Stomach (tissue), 9 donors: ENCODE data around the gene PRKAA1. TPM values are rescaled to one million over a fixed set of nuclear protein-coding genes. Genes with fewer than 3 reads are reported as not detected.

Experiments
- DNase-seq, 2 donors: peaks; one replicate each; pipeline versions ENCODE4 v3.0.0 to v3.0.0-alpha.2; 2013 to 2019
- H3K27ac ChIP-seq, 5 donors: fragments of 200-600 bp in 4 of 5; sonication (generic) in 4 of 5; one replicate each; pipeline ENCODE4 v1.5.1; 2013 to 2019; ENCODE audit warnings: mild to moderate bottlenecking in 1 of 5, moderate library complexity in 1 of 5
- H3K27me3 ChIP-seq, 3 donors: fragments of 200-600 bp; sonication (generic); one replicate each; pipeline ENCODE4 v1.5.1; 2017 to 2019; ENCODE audit warnings: mixed run types in 1 of 3
- H3K36me3 ChIP-seq, 4 donors: fragments of 200-600 bp; sonication (generic); 1 replicate in 3 of 4; 2 replicates in 1 of 4; pipeline ENCODE4 v1.5.1; 2016 to 2019
- H3K4me1 ChIP-seq, 4 donors: fragments of 200-600 bp; sonication (generic); one replicate each; pipeline ENCODE4 v1.5.1; 2016 to 2019
- H3K4me3 ChIP-seq, 4 donors: fragments of 200-600 bp; sonication (generic) in 3 of 4; one replicate each; pipeline ENCODE4 v1.5.1; 2016 to 2019; ENCODE audit warnings: mild to moderate bottlenecking in 1 of 4
- H3K9me3 ChIP-seq, 4 donors: fragments of 200-600 bp; sonication (generic); one replicate each; pipeline ENCODE4 v1.5.1; 2016 to 2019
- CTCF ChIP-seq, 7 experiments: fragments of 450-650 bp in 4 of 7; fragments of 200-600 bp in 3 of 7; sonication (generic) in 3 of 7; IDR thresholded peaks; one replicate each; pipeline ENCODE4 v1.5.1; 2016 to 2019; ENCODE audit warnings: antibody characterized with exemption in 7 of 7, control low read depth in 2 of 7, mild to moderate bottlenecking in 1 of 7
- EP300 ChIP-seq: sonication (generic); formaldehyde crosslinking; IDR thresholded peaks from one replicate; pipeline ENCODE4 v1.6.1; 2017; ENCODE audit warnings: antibody characterized with exemption
- POLR2A ChIP-seq, 4 donors: fragments of 450-650 bp; IDR thresholded peaks; one replicate each; pipeline ENCODE4 v1.6.1; 2016; ENCODE audit warnings: antibody characterized with exemption in 4 of 4, control low read depth in 2 of 4, mild to moderate bottlenecking in 1 of 4, moderate library complexity in 1 of 4
- POLR2AphosphoS5 ChIP-seq, 3 donors: sonication (generic); formaldehyde crosslinking; IDR thresholded peaks; one replicate each; pipeline ENCODE4 v1.6.1; 2016; ENCODE audit warnings: antibody characterized with exemption in 3 of 3
- WGBS, 5 donors: extraction: QIAGEN DNeasy Blood & Tissue Kit in 3 of 5; methylation state at CpG; one replicate each; pipeline versions ENCODE4 v1.1.5 to v1.1.7; 2013 to 2018; 5-methylcytosine and 5-hydroxymethylcytosine counted together
- intact Hi-C: fragments of 100-400 bp; cut with DNase I; formaldehyde crosslinking; loops from one replicate; pipeline ENCODE4 v1.15.1; 2023; ENCODE audit warnings: low total_unique reads
- polyA plus RNA-seq, 3 donors: library from polyadenylated mRNA; stranded (reverse); fragments of 200-250 nt; gene quantifications; one replicate each; pipeline ENCODE4 v1.2.3, GENCODE V29; 2013
- total RNA-seq, 5 donors: library from RNA; depleted of rRNA; stranded (reverse); fragments of >200 nt; gene quantifications; one replicate each; pipeline versions ENCODE4 v1.1.0 to v1.2.3, GENCODE V29; 2014 to 2016
- donor health status: healthy with polysubstance abuse.
- donor health status: Bipolar disorder and iron deficiency.
- donor health status: healthy.

The PRKAA1 gene
- total and polyA plus RNA-seq, 8 donors: 17.8 to 170 (median 58.2) TPM

- WGBS, 5 donors: 87 to 98% (median 93%) methylated on average over 4 of the region's 4 CpGs
- no peak overlapping the region for H3K4me3 ChIP-seq
- H3K4me1 ChIP-seq: peaks cover 0 to 47% (median 14%) of the 10 kb centered on the region in 4 donors
- H3K36me3 ChIP-seq: peaks cover 0 to 14% (median 10%) of the 10 kb centered on the region in 4 donors
- H3K9me3 ChIP-seq: no peaks in the 10 kb centered on the region
- no peak for TF ChIP-seq CTCF (IDR thresholded peaks at IDR 0.05)
- no peak for TF ChIP-seq POLR2AphosphoS5 (IDR thresholded peaks at IDR 0.05)
- TF ChIP-seq POLR2A (IDR thresholded peaks at IDR 0.05): no peak
- TF ChIP-seq EP300: no peak
- no peaks in the 10 kb centered on the region for H3K27me3 ChIP-seq
- intact Hi-C loops: no loop called here
- H3K27ac ChIP-seq: no peak overlapping the region
- no peak for DNase-seq
Observed at GRCh38 chr5:40844565-40844964, 46.4 kb upstream of the PRKAA1 start.

- no peaks in the 10 kb centered on the region for H3K27me3 ChIP-seq
- peak overlapping the region; percentile 35 to 47 (median 41) for H3K4me3 ChIP-seq
- TF ChIP-seq EP300 (no peak), POLR2AphosphoS5 (IDR thresholded peaks at IDR 0.05) (peak in 1 of 3 donors; percentile 15)
- no peaks in the 10 kb centered on the region for H3K9me3 ChIP-seq
- no peak for DNase-seq
- peak overlapping the region in 4 of 5 donors; percentile 83 to 88 (median 84) for H3K27ac ChIP-seq
- intact Hi-C loops: no loop called here
- H3K4me1 ChIP-seq: peaks cover 0 to 47% (median 14%) of the 10 kb centered on the region in 4 donors
- WGBS, 5 donors: 15 to 28% (median 24%) methylated on average over 2 of the region's 2 CpGs
- peaks cover 0 to 7% (median 7%) of the 10 kb centered on the region in 4 donors for H3K36me3 ChIP-seq
Observed at GRCh38 chr5:40842351-40842750, 44.2 kb upstream of the PRKAA1 start.

GRCh38 chr5:40841068-40841805, 43.1 kb upstream of the PRKAA1 start, which contains the start of gene CARD6:
Gene CARD6 (plus strand): TSS chr5:40841367. CDS start chr5:40841383, 16 bp downstream.
- Histone ChIP-seq H3K4me3 (peak within 1 kb of the TSS; percentile 35 to 47 (median 41)), H3K27me3 (no peaks in the 10 kb centered on the region), H3K4me1 (peaks cover 0 to 42% (median 15%) of the 10 kb centered on the region in 4 donors), H3K9me3 (no peaks in the 10 kb centered on the region), H3K36me3 (peaks cover 0 to 7% (median 1%) of the 10 kb centered on the region in 4 donors), H3K27ac (peak within 1 kb of the TSS; percentile 70 to 88 (median 84))
- TF ChIP-seq POLR2A (IDR thresholded peaks at IDR 0.05) (no peak), POLR2AphosphoS5 (IDR thresholded peaks at IDR 0.05) (peak in 1 of 3 donors; percentile 11), CTCF (IDR thresholded peaks at IDR 0.05) (no peak), EP300 (no peak)
- intact Hi-C loops: no loop called here
- 8 to 14% (median 11%) methylated on average over 9 of the region's 9 CpGs for WGBS, 5 donors
- DNase-seq: peak in 1 of 2 donors; percentile 62

GRCh38 chr5:40838086-40838485, 39.9 kb upstream of the PRKAA1 start:
- intact Hi-C loops: loop anchor here (10.0 kb wide), 1 partner anchor 83 kb away; the partner anchor contains the start of gene TTC33
- TF ChIP-seq EP300 (no peak), CTCF (IDR thresholded peaks at IDR 0.05) (no peak), POLR2A (IDR thresholded peaks at IDR 0.05) (no peak), POLR2AphosphoS5 (IDR thresholded peaks at IDR 0.05) (no peak)
- WGBS, 5 donors: 87 to 96% (median 91%) methylated on average over 6 of the region's 6 CpGs

More at GRCh38 chr5:40838086-40838485, 39.9 kb upstream of the PRKAA1 start:
- Histone ChIP-seq H3K4me1 (peaks cover 12 to 43% (median 28%) of the 10 kb centered on the region in 4 donors), H3K27me3 (no peaks in the 10 kb centered on the region), H3K9me3 (no peaks in the 10 kb centered on the region), H3K36me3 (peaks cover 4 to 12% (median 11%) of the 10 kb centered on the region in 4 donors), H3K4me3 (no peak overlapping the region), H3K27ac (no peak overlapping the region)
- no peak for DNase-seq
